Psoas muscle (tissue), 8 donors: ENCODE data around the gene ALOXE3. TPM values are rescaled to one million over a fixed set of nuclear protein-coding genes. Genes with fewer than 3 reads are reported as not detected.

Experiments used
- ATAC-seq, 4 donors: fragments of 200-7000 bp; cut with Tn5 transposase; one replicate each; pipeline ENCODE4 v1.9.1; 2020; ENCODE audit warnings: moderate library complexity in 3 of 4, mild to moderate bottlenecking in 2 of 4
- DNase-seq, 2 donors: peaks; one replicate each; pipeline ENCODE4 v3.0.0-alpha.2; 2020
- H3K27ac ChIP-seq: fragments of 200-600 bp; one replicate; pipeline ENCODE4 v1.8.0; 2022
- H3K27me3 ChIP-seq, 3 donors: fragments of 200-600 bp in 1 of 3; one replicate each; pipeline versions ENCODE4 v1.6.1 to v1.8.0; 2013 to 2022; ENCODE audit warnings: low read length in 2 of 3, mild to moderate bottlenecking in 2 of 3, moderate library complexity in 1 of 3; ENCODE audit not compliant: insufficient read depth in 3 of 3
- H3K36me3 ChIP-seq, 2 donors: fragments of 200-600 bp in 1 of 2; one replicate each; pipeline versions ENCODE4 v1.6.1 to v1.8.0; 2013 to 2022; ENCODE audit warnings: low read depth in 1 of 2, mild to moderate bottlenecking in 1 of 2, moderate library complexity in 1 of 2; ENCODE audit not compliant: insufficient read depth in 1 of 2
- H3K4me1 ChIP-seq: fragments of 200-600 bp; one replicate; pipeline ENCODE4 v1.8.0; 2022
- H3K4me3 ChIP-seq: fragments of 200-600 bp; one replicate; pipeline ENCODE4 v1.8.0; 2022; ENCODE audit warnings: mild to moderate bottlenecking
- H3K9me3 ChIP-seq: fragments of 200-600 bp; one replicate; pipeline ENCODE4 v1.8.0; 2022
- CTCF ChIP-seq: fragments of 200-600 bp; IDR thresholded peaks from one replicate; pipeline ENCODE4 v1.8.0; 2022; ENCODE audit warnings: antibody characterized with exemption
- WGBS, 3 donors: extraction: QIAGEN DNeasy Blood & Tissue Kit; methylation state at CpG; one replicate each; pipeline versions ENCODE4 v1.1.6 to v1.1.7; 2013; 5-methylcytosine and 5-hydroxymethylcytosine counted together
- intact Hi-C, 2 donors: fragments of 100-400 bp; cut with DNase I; formaldehyde crosslinking; loops; one replicate each; pipeline versions ENCODE4 v1.11.0 to v1.14.2; 2022
- polyA plus RNA-seq, 3 donors: library from polyadenylated mRNA; stranded (reverse); fragments of 200-250 nt; gene quantifications; one replicate each; pipeline ENCODE4 v1.2.3, GENCODE V29; 2013
- total RNA-seq, 4 donors: library from RNA; stranded (reverse); fragmentation: NEBNext Ultra II Directional in 2 of 4; extraction: Animal tissue kit (Norgen Biotek cat#: 25700) in 2 of 4; gene quantifications; one replicate each; pipeline versions ENCODE4 v1.2.1 to v1.2.4, GENCODE V29; 2021 to 2023
- donor health status: healthy with polysubstance abuse.
- donor health status: DM: no; HTN: no; CAD: no; lungs with moderate emphysema.
- donor health status: Bipolar disorder and iron deficiency.
- donor health status: healthy.
- donor health status: DM: yes; HTN: yes; CAD: no.
- donor health status: DM: no; HTN: no; CAD: no.
- donor health status: DM: no; HTN: no; CAD: no.
- donor health status: DM: yes; HTN: yes; CAD: no.

Gene ALOXE3
- total and polyA plus RNA-seq, 7 donors = 0.42 TPM; not detected in 6

- DNase-seq (no peak), ATAC-seq (no peak)
- Histone ChIP-seq H3K27me3 (peaks cover 0 to 4% (median 0%) of the 10 kb centered on the region in 3 donors), H3K4me3 (no peak overlapping the region), H3K36me3 (no peaks in the 10 kb centered on the region), H3K27ac (no peak overlapping the region), H3K4me1 (no peaks in the 10 kb centered on the region), H3K9me3 (no peaks in the 10 kb centered on the region)
- intact Hi-C loops = loop anchor here in 1 of 2 donors (10.0 kb wide), 1 partner anchor 307 kb away; no protein-coding TSS in a partner anchor
- TF ChIP-seq CTCF = no peak
- 70 to 84% (median 83%) methylated on average over 7 of the region's 7 CpGs for WGBS, 3 donors
These were observed 66.5 kb downstream of the ALOXE3 start for GRCh38 chr17:8051831-8052230.

- no peaks in the 10 kb centered on the region for H3K36me3 ChIP-seq
- no peak for ATAC-seq
- no peak overlapping the region for H3K27ac ChIP-seq
- no peak for TF ChIP-seq CTCF
- no peaks in the 10 kb centered on the region for H3K9me3 ChIP-seq
- WGBS, 3 donors = 85 to 88% (median 87%) methylated on average over 8 of the region's 8 CpGs
- no peak for DNase-seq
- H3K27me3 ChIP-seq = peaks cover 0 to 10% (median 0%) of the 10 kb centered on the region in 3 donors
- no peak overlapping the region for H3K4me3 ChIP-seq
- H3K4me1 ChIP-seq = no peaks in the 10 kb centered on the region
- intact Hi-C loops = loop anchor here in 1 of 2 donors (10.0 kb wide), 1 partner anchor 134 kb away; the partner anchor contains the start of gene RNF227
These were observed 69.6 kb downstream of the ALOXE3 start for GRCh38 chr17:8048736-8049135.

- WGBS, 3 donors = 83 to 89% (median 86%) methylated on average over 12 of the region's 12 CpGs
- DNase-seq = no peak
- peaks cover 0 to 10% (median 0%) of the 10 kb centered on the region in 3 donors for H3K27me3 ChIP-seq
- no peak overlapping the region for H3K27ac ChIP-seq
- H3K9me3 ChIP-seq = no peaks in the 10 kb centered on the region
- H3K4me3 ChIP-seq = no peak overlapping the region
- no peaks in the 10 kb centered on the region for H3K4me1 ChIP-seq
- TF ChIP-seq CTCF = no peak
- H3K36me3 ChIP-seq = no peaks in the 10 kb centered on the region
- ATAC-seq = no peak
- intact Hi-C loops = loop anchor here in 1 of 2 donors (10.0 kb wide), 1 partner anchor 133 kb away; the partner anchor contains the start of gene RNF227
These were observed 70.1 kb downstream of the ALOXE3 start for GRCh38 chr17:8048236-8048635.

GRCh38 chr17:8047769-8048110 is 70.6 kb downstream of the ALOXE3 start:
- Histone ChIP-seq H3K36me3 (no peaks in the 10 kb centered on the region), H3K27me3 (peaks cover 0 to 10% (median 0%) of the 10 kb centered on the region in 3 donors), H3K9me3 (no peaks in the 10 kb centered on the region), H3K4me3 (no peak overlapping the region), H3K27ac (no peak overlapping the region), H3K4me1 (no peaks in the 10 kb centered on the region)
- TF ChIP-seq CTCF = no peak
- WGBS, 3 donors = 86 to 91% (median 89%) methylated on average over 4 of the region's 4 CpGs
- DNase-seq (no peak), ATAC-seq (no peak)
- intact Hi-C loops = loop anchor here in 1 of 2 donors (10.0 kb wide), 1 partner anchor 133 kb away; the partner anchor contains the start of gene RNF227
